ENCODE measurements around the gene MSL2. TPM values are rescaled to one million over a fixed set of nuclear protein-coding genes. Genes with fewer than 3 reads are reported as not detected.

The MSL2 gene
- total RNA-seq, 1 experiment from 2014 or later: 37.8 TPM

DNA sequence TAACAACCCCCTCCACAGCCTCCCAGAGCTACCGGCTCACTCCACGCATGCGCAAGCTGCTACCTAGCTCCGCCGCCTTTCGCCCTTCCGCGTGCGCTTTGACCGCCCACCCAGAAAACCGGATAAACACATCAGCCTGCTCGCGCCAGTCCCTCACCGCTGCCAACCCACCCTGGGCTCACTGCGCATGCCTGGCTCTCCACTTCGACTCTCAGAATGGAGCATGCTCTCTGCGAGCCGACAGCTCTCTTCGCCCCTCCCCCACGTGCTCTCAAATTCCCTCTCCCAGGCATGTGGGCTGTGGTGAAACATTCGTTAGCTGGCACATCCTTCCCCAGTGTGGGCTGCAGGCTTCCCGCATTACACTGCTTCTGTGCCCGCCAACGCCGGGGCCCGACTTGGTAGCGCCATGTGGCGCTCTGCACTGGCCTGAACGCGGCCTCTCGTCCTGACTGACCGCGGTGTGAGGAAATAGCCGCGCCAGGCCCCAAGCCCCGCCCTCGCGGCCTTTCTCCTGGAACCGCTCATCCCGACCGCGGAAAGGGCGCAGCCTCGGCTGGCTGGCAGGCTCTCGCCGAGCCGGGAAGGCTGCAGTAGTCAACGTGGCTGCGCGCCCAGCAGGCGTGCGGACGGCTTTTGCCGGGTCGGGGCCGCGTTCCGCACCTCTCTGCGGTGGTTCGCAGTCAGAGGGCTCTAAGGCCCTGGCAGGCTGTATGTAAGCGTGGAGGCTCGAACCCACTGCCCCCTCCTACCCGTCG is 445 bp upstream of the MSL2 start (continued):
- TF ChIP-seq, protein P1, sequence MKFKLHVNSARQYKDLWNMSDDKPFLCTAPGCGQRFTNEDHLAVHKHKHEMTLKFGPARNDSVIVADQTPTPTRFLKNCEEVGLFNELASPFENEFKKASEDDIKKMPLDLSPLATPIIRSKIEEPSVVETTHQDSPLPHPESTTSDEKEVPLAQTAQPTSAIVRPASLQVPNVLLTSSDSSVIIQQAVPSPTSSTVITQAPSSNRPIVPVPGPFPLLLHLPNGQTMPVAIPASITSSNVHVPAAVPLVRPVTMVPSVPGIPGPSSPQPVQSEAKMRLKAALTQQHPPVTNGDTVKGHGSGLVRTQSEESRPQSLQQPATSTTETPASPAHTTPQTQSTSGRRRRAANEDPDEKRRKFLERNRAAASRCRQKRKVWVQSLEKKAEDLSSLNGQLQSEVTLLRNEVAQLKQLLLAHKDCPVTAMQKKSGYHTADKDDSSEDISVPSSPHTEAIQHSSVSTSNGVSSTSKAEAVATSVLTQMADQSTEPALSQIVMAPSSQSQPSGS (CRISPR knock-in tag; IDR thresholded peaks at IDR 0.05; ENCODE audit: borderline replicate concordance, low read depth): peak; percentile 91; the same call in 1 of the 2 replicates

DNA sequence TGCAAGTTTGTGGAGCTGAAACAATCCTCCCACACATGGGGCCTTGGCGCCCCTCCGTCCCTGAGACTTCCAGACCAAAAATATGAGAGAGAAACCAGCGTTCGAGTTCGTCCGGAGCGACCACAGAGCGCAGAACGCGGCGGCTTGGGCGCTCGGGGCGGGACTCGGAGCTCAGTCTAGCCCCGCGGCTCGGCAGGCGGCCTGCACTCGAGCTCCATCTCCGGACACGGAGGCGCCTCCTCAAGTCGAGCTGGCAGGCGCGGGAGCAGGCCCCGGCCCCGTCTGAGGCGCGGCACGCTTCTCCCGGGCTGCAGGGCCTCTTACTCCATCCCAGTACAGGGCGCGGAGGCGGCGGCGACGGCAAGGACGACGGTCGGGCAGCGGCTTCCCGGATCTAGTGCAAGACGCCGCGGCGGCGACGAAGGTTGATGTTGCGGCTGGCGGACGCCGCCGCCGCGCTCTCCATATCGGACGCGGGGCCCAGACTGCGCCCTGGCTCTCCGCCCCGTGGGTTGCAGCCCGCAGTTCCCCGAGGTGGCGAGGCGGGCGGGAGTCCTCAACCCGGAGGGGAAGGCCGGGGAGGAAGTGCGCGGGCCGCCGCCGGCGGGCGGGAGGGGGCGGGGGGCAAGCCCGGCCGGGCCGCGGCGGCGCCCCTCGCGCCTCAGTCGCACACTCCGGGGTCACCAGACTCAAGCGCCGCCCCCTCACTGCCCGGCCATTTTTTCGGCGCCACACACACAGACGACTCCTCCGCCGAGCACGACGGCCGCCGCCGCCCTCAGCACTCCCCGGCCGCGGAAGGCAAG is 674 bp downstream of the MSL2 start:
- ATAC-seq: peak; percentile 42
- DNase-seq (ENCODE audit: low spot score): peak; percentile 78
- ChIA-PET CTCF (interaction anchor here (1.0 to 3.8 kb wide), 6 partner anchors 16 to 818 kb away, joined by 3 to 22 read pairs (median 4); partner anchors contain the start of genes PCCB and STAG1), POLR2A (interaction anchor here (0.6 to 1.9 kb wide), 6 partner anchors 11 to 666 kb away, joined by 3 to 14 read pairs (median 4); partner anchors contain the start of genes PCCB and STAG1)
- H3K4me3 Mint-ChIP-seq: peak overlapping the region; percentile 97
- H3K27me3 Mint-ChIP-seq (ENCODE audit: low read depth): peaks cover 2% of the 10 kb centered on the region; the same call in 1 of the 2 replicates
- H3K4me1 Mint-ChIP-seq: peaks cover 48% of the 10 kb centered on the region
- peak overlapping the region; percentile 99 for H3K27ac Mint-ChIP-seq
- peaks cover 9% of the 10 kb centered on the region for H3K36me3 Mint-ChIP-seq
- H3K9me3 Mint-ChIP-seq: peaks cover 2% of the 10 kb centered on the region
- TF ChIP-seq SMAD3 (CRISPR knock-in tag; IDR thresholded peaks at IDR 0.05; ENCODE audit: borderline replicate concordance): peak; percentile 76; the same call in 1 of the 2 replicates
- TF ChIP-seq KAT7 (CRISPR knock-in tag; IDR thresholded peaks at IDR 0.05; ENCODE audit: borderline replicate concordance): peak; percentile 83; the same call in 1 of the 2 replicates
- TF ChIP-seq, protein P2, sequence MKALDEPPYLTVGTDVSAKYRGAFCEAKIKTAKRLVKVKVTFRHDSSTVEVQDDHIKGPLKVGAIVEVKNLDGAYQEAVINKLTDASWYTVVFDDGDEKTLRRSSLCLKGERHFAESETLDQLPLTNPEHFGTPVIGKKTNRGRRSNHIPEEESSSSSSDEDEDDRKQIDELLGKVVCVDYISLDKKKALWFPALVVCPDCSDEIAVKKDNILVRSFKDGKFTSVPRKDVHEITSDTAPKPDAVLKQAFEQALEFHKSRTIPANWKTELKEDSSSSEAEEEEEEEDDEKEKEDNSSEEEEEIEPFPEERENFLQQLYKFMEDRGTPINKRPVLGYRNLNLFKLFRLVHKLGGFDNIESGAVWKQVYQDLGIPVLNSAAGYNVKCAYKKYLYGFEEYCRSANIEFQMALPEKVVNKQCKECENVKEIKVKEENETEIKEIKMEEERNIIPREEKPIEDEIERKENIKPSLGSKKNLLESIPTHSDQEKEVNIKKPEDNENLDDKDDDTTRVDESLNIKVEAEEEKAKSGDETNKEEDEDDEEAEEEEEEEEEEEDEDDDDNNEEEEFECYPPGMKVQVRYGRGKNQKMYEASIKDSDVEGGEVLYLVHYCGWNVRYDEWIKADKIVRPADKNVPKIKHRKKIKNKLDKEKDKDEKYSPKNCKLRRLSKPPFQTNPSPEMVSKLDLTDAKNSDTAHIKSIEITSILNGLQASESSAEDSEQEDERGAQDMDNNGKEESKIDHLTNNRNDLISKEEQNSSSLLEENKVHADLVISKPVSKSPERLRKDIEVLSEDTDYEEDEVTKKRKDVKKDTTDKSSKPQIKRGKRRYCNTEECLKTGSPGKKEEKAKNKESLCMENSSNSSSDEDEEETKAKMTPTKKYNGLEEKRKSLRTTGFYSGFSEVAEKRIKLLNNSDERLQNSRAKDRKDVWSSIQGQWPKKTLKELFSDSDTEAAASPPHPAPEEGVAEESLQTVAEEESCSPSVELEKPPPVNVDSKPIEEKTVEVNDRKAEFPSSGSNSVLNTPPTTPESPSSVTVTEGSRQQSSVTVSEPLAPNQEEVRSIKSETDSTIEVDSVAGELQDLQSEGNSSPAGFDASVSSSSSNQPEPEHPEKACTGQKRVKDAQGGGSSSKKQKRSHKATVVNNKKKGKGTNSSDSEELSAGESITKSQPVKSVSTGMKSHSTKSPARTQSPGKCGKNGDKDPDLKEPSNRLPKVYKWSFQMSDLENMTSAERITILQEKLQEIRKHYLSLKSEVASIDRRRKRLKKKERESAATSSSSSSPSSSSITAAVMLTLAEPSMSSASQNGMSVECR (CRISPR knock-in tag; IDR thresholded peaks at IDR 0.05; ENCODE audit: borderline replicate concordance): peak; percentile 39; the same call in 1 of the 2 replicates
- peak; percentile 87; the same call in 1 of the 2 replicates for TF ChIP-seq JUN (CRISPR knock-in tag; IDR thresholded peaks at IDR 0.05)
- peak; percentile 75; the same call in 1 of the 2 replicates for TF ChIP-seq ZBTB21 (CRISPR knock-in tag; IDR thresholded peaks at IDR 0.05; ENCODE audit: borderline replicate concordance)
- TF ChIP-seq, protein P1 (CRISPR knock-in tag; IDR thresholded peaks at IDR 0.05; ENCODE audit: borderline replicate concordance, low read depth): 0 out of 2 replicates have a peak, but pooled peaks have one; percentile 50
- 0 out of 2 replicates have a peak, but pooled peaks have one; percentile 36 for TF ChIP-seq TEAD4 (CRISPR knock-in tag; IDR thresholded peaks at IDR 0.05)
- no peak for TF ChIP-seq PRRX2 (CRISPR knock-in tag; IDR thresholded peaks at IDR 0.05)
- TF ChIP-seq, protein P3, sequence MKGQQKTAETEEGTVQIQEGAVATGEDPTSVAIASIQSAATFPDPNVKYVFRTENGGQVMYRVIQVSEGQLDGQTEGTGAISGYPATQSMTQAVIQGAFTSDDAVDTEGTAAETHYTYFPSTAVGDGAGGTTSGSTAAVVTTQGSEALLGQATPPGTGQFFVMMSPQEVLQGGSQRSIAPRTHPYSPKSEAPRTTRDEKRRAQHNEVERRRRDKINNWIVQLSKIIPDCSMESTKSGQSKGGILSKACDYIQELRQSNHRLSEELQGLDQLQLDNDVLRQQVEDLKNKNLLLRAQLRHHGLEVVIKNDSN (CRISPR knock-in tag; IDR thresholded peaks at IDR 0.05): 0 out of 2 replicates have a peak, but pooled peaks have one; percentile 54
- no peak; the same call in 1 of the 2 replicates for TF ChIP-seq MYBL2 (CRISPR knock-in tag; IDR thresholded peaks at IDR 0.05)
- peak; percentile 70; the same call in 1 of the 2 replicates for TF ChIP-seq ZNF232 (CRISPR knock-in tag; IDR thresholded peaks at IDR 0.05)
- TF ChIP-seq, protein P4, sequence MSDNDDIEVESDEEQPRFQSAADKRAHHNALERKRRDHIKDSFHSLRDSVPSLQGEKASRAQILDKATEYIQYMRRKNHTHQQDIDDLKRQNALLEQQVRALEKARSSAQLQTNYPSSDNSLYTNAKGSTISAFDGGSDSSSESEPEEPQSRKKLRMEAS (CRISPR knock-in tag; IDR thresholded peaks at IDR 0.05): peak; percentile 46; the same call in 1 of the 2 replicates
- TF ChIP-seq, protein P5, sequence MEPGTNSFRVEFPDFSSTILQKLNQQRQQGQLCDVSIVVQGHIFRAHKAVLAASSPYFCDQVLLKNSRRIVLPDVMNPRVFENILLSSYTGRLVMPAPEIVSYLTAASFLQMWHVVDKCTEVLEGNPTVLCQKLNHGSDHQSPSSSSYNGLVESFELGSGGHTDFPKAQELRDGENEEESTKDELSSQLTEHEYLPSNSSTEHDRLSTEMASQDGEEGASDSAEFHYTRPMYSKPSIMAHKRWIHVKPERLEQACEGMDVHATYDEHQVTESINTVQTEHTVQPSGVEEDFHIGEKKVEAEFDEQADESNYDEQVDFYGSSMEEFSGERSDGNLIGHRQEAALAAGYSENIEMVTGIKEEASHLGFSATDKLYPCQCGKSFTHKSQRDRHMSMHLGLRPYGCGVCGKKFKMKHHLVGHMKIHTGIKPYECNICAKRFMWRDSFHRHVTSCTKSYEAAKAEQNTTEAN (CRISPR knock-in tag; IDR thresholded peaks at IDR 0.05): 0 out of 2 replicates have a peak, but pooled peaks have one; percentile 74
- TF ChIP-seq, protein P6, sequence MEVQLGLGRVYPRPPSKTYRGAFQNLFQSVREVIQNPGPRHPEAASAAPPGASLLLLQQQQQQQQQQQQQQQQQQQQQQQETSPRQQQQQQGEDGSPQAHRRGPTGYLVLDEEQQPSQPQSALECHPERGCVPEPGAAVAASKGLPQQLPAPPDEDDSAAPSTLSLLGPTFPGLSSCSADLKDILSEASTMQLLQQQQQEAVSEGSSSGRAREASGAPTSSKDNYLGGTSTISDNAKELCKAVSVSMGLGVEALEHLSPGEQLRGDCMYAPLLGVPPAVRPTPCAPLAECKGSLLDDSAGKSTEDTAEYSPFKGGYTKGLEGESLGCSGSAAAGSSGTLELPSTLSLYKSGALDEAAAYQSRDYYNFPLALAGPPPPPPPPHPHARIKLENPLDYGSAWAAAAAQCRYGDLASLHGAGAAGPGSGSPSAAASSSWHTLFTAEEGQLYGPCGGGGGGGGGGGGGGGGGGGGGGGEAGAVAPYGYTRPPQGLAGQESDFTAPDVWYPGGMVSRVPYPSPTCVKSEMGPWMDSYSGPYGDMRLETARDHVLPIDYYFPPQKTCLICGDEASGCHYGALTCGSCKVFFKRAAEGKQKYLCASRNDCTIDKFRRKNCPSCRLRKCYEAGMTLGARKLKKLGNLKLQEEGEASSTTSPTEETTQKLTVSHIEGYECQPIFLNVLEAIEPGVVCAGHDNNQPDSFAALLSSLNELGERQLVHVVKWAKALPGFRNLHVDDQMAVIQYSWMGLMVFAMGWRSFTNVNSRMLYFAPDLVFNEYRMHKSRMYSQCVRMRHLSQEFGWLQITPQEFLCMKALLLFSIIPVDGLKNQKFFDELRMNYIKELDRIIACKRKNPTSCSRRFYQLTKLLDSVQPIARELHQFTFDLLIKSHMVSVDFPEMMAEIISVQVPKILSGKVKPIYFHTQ (CRISPR knock-in tag; IDR thresholded peaks at IDR 0.05): no peak
- TF ChIP-seq, protein P7, sequence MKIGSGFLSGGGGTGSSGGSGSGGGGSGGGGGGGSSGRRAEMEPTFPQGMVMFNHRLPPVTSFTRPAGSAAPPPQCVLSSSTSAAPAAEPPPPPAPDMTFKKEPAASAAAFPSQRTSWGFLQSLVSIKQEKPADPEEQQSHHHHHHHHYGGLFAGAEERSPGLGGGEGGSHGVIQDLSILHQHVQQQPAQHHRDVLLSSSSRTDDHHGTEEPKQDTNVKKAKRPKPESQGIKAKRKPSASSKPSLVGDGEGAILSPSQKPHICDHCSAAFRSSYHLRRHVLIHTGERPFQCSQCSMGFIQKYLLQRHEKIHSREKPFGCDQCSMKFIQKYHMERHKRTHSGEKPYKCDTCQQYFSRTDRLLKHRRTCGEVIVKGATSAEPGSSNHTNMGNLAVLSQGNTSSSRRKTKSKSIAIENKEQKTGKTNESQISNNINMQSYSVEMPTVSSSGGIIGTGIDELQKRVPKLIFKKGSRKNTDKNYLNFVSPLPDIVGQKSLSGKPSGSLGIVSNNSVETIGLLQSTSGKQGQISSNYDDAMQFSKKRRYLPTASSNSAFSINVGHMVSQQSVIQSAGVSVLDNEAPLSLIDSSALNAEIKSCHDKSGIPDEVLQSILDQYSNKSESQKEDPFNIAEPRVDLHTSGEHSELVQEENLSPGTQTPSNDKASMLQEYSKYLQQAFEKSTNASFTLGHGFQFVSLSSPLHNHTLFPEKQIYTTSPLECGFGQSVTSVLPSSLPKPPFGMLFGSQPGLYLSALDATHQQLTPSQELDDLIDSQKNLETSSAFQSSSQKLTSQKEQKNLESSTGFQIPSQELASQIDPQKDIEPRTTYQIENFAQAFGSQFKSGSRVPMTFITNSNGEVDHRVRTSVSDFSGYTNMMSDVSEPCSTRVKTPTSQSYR (CRISPR knock-in tag; IDR thresholded peaks at IDR 0.05): peak; percentile 64; the same call in 1 of the 2 replicates

Measured in WTC11 (cell line).